Heart left ventricle (tissue), 13 donors: Measurements from ENCODE around the gene KCNN3.

ENCODE experiments used
- CTCF ChIP-seq, 12 donors: fragments of 200-600 bp; sonication (generic) in 4 of 12; IDR thresholded peaks; one replicate each; pipeline versions ENCODE4 v1.5.0 to v1.8.0; 2018 to 2022; ENCODE audit warnings: antibody characterized with exemption in 12 of 12, mild to moderate bottlenecking in 5 of 12
- POLR2A ChIP-seq, 2 donors: fragments of 450-650 bp; IDR thresholded peaks; one replicate each; pipeline ENCODE4 v1.6.1; 2017; ENCODE audit warnings: antibody characterized with exemption in 2 of 2, mild to moderate bottlenecking in 2 of 2, moderate library complexity in 2 of 2
- donor health status: ischemic (EF 13 %, LVEDD 7.1; RV severe dilation, severe dysfunction).
- donor health status: DM: no; HTN: yes; CAD: no.
- donor health status: DM: no; HTN: no; CAD: no.
- donor health status: ischemic (EF 25% LVEDD 6.9; RV normal size, moderate dysfunction).
- donor health status: ischemic (EF 25% LVEDD 5.7; RV mildly dilated, moderate dysfunction).
- donor health status: ischemic (EF 35%, LVEDD 5.7; RV mildly dilated, moderate dysfunction).
- donor health status: nonischemic (EF 11% LVEDD 7.7; RV severe dilation, severe dysfunction).
- donor health status: DM: yes; HTN: yes; CAD: no.
- donor health status: PGD.
- donor health status: ischemic (EF 29% LVEDD 5.4; RV normal size, mild dysfunction).
- donor health status: nonischemic (EF 23%, LVEDD 6.1; RV moderate dilation, normal function).

- TF ChIP-seq POLR2A (IDR thresholded peaks at IDR 0.05) (no peak), CTCF (IDR thresholded peaks at IDR 0.05) (no peak)
These were observed 91.1 kb downstream of the KCNN3 start for GRCh38 chr1:154778944-154779343.
